GM12878 (cell line): Measurements from ENCODE around the gene PLEKHG4B. TPM values are rescaled to one million over a fixed set of nuclear protein-coding genes. Genes with fewer than 3 reads are reported as not detected.

Source experiments
- ATAC-seq: fragments of 200-7000 bp; cut with Tn5 transposase; 3 replicates; pipeline ENCODE4 v1.9.1; 2020; ENCODE audit warnings: mild to moderate bottlenecking, moderate library complexity
- BruUV-seq: library from RNA; stranded (reverse); fragments of 400-500 nt; replicated peaks from 2 replicates; lab custom pipeline; 2021; lab: Mats Ljungman, UMichigan
- CTCF ChIA-PET: fragments of 300-600 bp; sonication (Branson Sonifier 250); formaldehyde crosslinking; extraction: SDS; loops from one replicate; lab custom pipeline; 2021; ENCODE audit warnings: inconsistent platforms; lab: Yijun Ruan, JAX
- POLR2A ChIA-PET: fragments of 350-600 bp; formaldehyde crosslinking; extraction: SDS; loops from one replicate; lab custom pipeline; 2021; ENCODE audit warnings: inconsistent platforms; lab: Charles Lee
- RAD21 ChIA-PET: fragments of 300-600 bp; sonication (Branson Sonifier 250); formaldehyde crosslinking; loops from one replicate; lab custom pipeline; 2023; ENCODE audit warnings: antibody characterized with exemption; ENCODE audit not compliant: unreplicated experiment; lab: Charles Lee
- SMC1A ChIA-PET: fragments of 300-600 bp; sonication (Branson Sonifier 250); formaldehyde crosslinking; loops from one replicate; lab custom pipeline; 2023; ENCODE audit not compliant: unreplicated experiment, uncharacterized antibody; lab: Charles Lee
- DNase-seq: peaks from one replicate; pipeline ENCODE4 v3.0.0-alpha.2; 2011; ENCODE audit warnings: low read depth, low spot score
- FAIRE-seq: peaks from 3 replicates; lab custom pipeline; 2011; peaks lifted over from hg19 to GRCh38; lab: Jason Lieb, UNC
- H2AFZ ChIP-seq: 2 replicates; pipeline ENCODE4 v1.6.0; 2011; ENCODE audit warnings: low read depth, low read length, control low read depth; ENCODE audit not compliant: control insufficient read depth
- H3K27ac ChIP-seq: 2 replicates; pipeline ENCODE4 v1.5.1; 2011; ENCODE audit warnings: control low read depth; ENCODE audit not compliant: control insufficient read depth, insufficient read depth
- H3K27me3 ChIP-seq, 2 experiments: replicated peaks in 1 of 2; 2 replicates each; pipeline versions ENCODE4 v1.6.0 to v1.6.1; 2011; ENCODE audit warnings: low read length in 1 of 2; ENCODE audit not compliant: control insufficient read depth in 2 of 2, insufficient read depth in 2 of 2
- H3K36me3 ChIP-seq, 2 experiments: 2 replicates each; pipeline ENCODE4 v1.5.1; 2011; ENCODE audit warnings: low read length in 1 of 2; ENCODE audit not compliant: control insufficient read depth in 2 of 2, insufficient read depth in 2 of 2
- H3K4me1 ChIP-seq: 2 replicates; pipeline ENCODE4 v1.6.1; 2011; ENCODE audit warnings: mild to moderate bottlenecking, low read length, moderate library complexity, mixed read lengths; ENCODE audit not compliant: control insufficient read depth, insufficient read depth
- H3K4me2 ChIP-seq: 2 replicates; pipeline ENCODE4 v1.6.0; 2011; ENCODE audit warnings: control low read depth; ENCODE audit not compliant: control insufficient read depth, insufficient read depth
- H3K4me3 ChIP-seq: fragments of 200-600 bp; sonication (generic); 2 replicates; pipeline ENCODE4 v1.5.1; 2016
- H3K79me2 ChIP-seq: 2 replicates; pipeline ENCODE4 v1.6.0; 2011; ENCODE audit warnings: low read length; ENCODE audit not compliant: control insufficient read depth, insufficient read depth
- H3K9ac ChIP-seq: 2 replicates; pipeline ENCODE4 v1.8.0; 2011; ENCODE audit warnings: low read length, control low read depth, mixed read lengths; ENCODE audit not compliant: control insufficient read depth, insufficient read depth
- H3K9me3 ChIP-seq: replicated peaks from 3 replicates; pipeline ENCODE4 v1.5.1; 2011; ENCODE audit warnings: mild to moderate bottlenecking, low read length; ENCODE audit not compliant: control insufficient read depth, insufficient read depth
- H4K20me1 ChIP-seq: 2 replicates; pipeline ENCODE4 v1.6.0; 2011; ENCODE audit not compliant: control insufficient read depth, insufficient read depth
- ATF3 ChIP-seq: IDR thresholded peaks from 2 replicates; pipeline ENCODE4 v1.6.1; 2011; ENCODE audit warnings: low read depth, mild to moderate bottlenecking, low read length, moderate library complexity, borderline replicate concordance; ENCODE audit errors: extremely low read depth
- BRCA1 ChIP-seq: IDR thresholded peaks from 2 replicates; pipeline ENCODE4 v1.6.1; 2011; ENCODE audit warnings: low read depth, low read length, improper control_type of control experiment
- CREB1 ChIP-seq: IDR thresholded peaks from 2 replicates; pipeline ENCODE4 v1.6.1; 2012; ENCODE audit warnings: low read depth, mild to moderate bottlenecking, inconsistent platforms
- ELK1 ChIP-seq: IDR thresholded peaks from 2 replicates; pipeline ENCODE4 v1.6.1; 2012; ENCODE audit warnings: low read depth, low read length, improper control_type of control experiment
- FOXK2 ChIP-seq: fragments of 450-650 bp; IDR thresholded peaks from 2 replicates; pipeline ENCODE4 v1.6.1; 2017; ENCODE audit warnings: mild to moderate bottlenecking, moderate library complexity
- HCFC1 ChIP-seq: fragments of 150-350 bp; IDR thresholded peaks from 2 replicates; pipeline ENCODE4 v1.6.1; 2014; ENCODE audit warnings: low read length
- HDGF ChIP-seq: fragments of 450-650 bp; IDR thresholded peaks from 2 replicates; pipeline ENCODE4 v1.6.1; 2016; ENCODE audit warnings: antibody characterized with exemption
- NBN ChIP-seq: fragments of 450-650 bp; IDR thresholded peaks from 2 replicates; pipeline ENCODE4 v1.6.1; 2016
- NFIC ChIP-seq: IDR thresholded peaks from 2 replicates; pipeline ENCODE4 v1.6.1; 2012; ENCODE audit warnings: low read depth, mild to moderate bottlenecking, inconsistent platforms, low read length, moderate library complexity
- NKRF ChIP-seq: fragments of 450-650 bp; conservative IDR thresholded peaks from 2 replicates; pipeline ENCODE4 v1.6.1; 2017; ENCODE audit warnings: mild to moderate bottlenecking, moderate library complexity
- NR2C1 ChIP-seq: fragments of 450-650 bp; IDR thresholded peaks from 2 replicates; pipeline ENCODE4 v1.6.1; 2017; ENCODE audit warnings: antibody characterized with exemption, mild to moderate bottlenecking, moderate library complexity
- PAX5 ChIP-seq: IDR thresholded peaks from 2 replicates; pipeline ENCODE4 v1.6.1; 2011; ENCODE audit warnings: low read depth, low read length, borderline replicate concordance
- POU2F2 ChIP-seq: IDR thresholded peaks from 3 replicates; pipeline ENCODE4 v1.6.1; 2011; ENCODE audit warnings: low read depth, mild to moderate bottlenecking, low read length, borderline replicate concordance
- RELB ChIP-seq: fragments of 450-650 bp; IDR thresholded peaks from 2 replicates; pipeline ENCODE4 v1.6.1; 2017; ENCODE audit warnings: low read depth, mild to moderate bottlenecking, moderate library complexity
- RUNX3 ChIP-seq: IDR thresholded peaks from 2 replicates; pipeline ENCODE4 v1.6.1; 2012; ENCODE audit warnings: low read length, inconsistent platforms
- SIX5 ChIP-seq: IDR thresholded peaks from 2 replicates; pipeline ENCODE4 v1.6.1; 2011; ENCODE audit warnings: mild to moderate bottlenecking, low read depth, low read length, moderate library complexity; ENCODE audit not compliant: severe bottlenecking
- SMAD1 ChIP-seq: fragments of 450-650 bp; IDR thresholded peaks from 2 replicates; pipeline ENCODE4 v1.6.1; 2018; ENCODE audit warnings: mild to moderate bottlenecking, low read depth; ENCODE audit not compliant: partially characterized antibody
- SUPT20H ChIP-seq: IDR thresholded peaks from 2 replicates; pipeline ENCODE4 v1.6.1; 2011; ENCODE audit warnings: low read depth, mild to moderate bottlenecking, low read length, moderate library complexity, borderline replicate concordance; ENCODE audit not compliant: control insufficient read depth
- TARDBP ChIP-seq: IDR thresholded peaks from 2 replicates; pipeline ENCODE4 v1.6.1; 2016; ENCODE audit warnings: borderline replicate concordance
- YBX1 ChIP-seq: fragments of 450-650 bp; IDR thresholded peaks from 2 replicates; pipeline ENCODE4 v1.6.1; 2016; ENCODE audit warnings: antibody characterized with exemption
- ZNF207 ChIP-seq: fragments of 450-650 bp; IDR thresholded peaks from 2 replicates; pipeline ENCODE4 v1.6.1; 2014; ENCODE audit warnings: antibody characterized with exemption, mild to moderate bottlenecking, borderline replicate concordance
- ZNF217 ChIP-seq: fragments of 450-650 bp; IDR thresholded peaks from 2 replicates; pipeline ENCODE4 v1.6.1; 2017; ENCODE audit warnings: antibody characterized with exemption, mild to moderate bottlenecking
- WGBS: methylation state at CpG from one replicate; pipeline ENCODE4 v1.1.6; 2016; ENCODE audit warnings: low lambda C conversion rate; ENCODE audit not compliant: insufficient replicate concordance, insufficient coverage; ENCODE audit errors: missing lambda C conversion rate; 5-methylcytosine and 5-hydroxymethylcytosine counted together
- in situ Hi-C: fragments of 300-500 bp; cut with MboI; formaldehyde crosslinking; loops from 9 replicates; pipeline ENCODE4 v1.14.3; 2018; ENCODE audit warnings: mixed read lengths
- intact Hi-C: fragments of 100-400 bp; cut with micrococcal nuclease; formaldehyde crosslinking; loops from one replicate; pipeline ENCODE4 v1.14.2; 2022; ENCODE audit not compliant: unreplicated experiment
- polyA plus RNA-seq, 11 experiments: library from polyadenylated mRNA; depleted of rRNA in 4 of 11; unstranded in 6 of 11; stranded (reverse) in 5 of 11; fragments of >200 nt; fragmentation: Nextera tagmentation in 4 of 11; fragmentation: Illumina TruSeq in 1 of 11; extraction: Ambion mirVana in 4 of 11; extraction: Trizol in 1 of 11; gene quantifications; 1 replicate in 1 of 11; 2 replicates in 10 of 11; pipeline versions ENCODE4 v1.2.1 to v1.2.3, GENCODE V29; 2011 to 2016; ENCODE audit warnings: inconsistent platforms in 2 of 11, missing spikeins in 2 of 11, low read depth in 1 of 11
- total RNA-seq, 4 experiments: library from RNA; depleted of rRNA in 3 of 4; stranded (reverse); fragments of >200 nt in 3 of 4; fragmentation: Illumina TruSeq in 1 of 4; extraction: Trizol in 1 of 4; gene quantifications; 2 replicates each; pipeline versions ENCODE4 v1.2.1 to v1.2.3, GENCODE V29; 2013 to 2021

Gene PLEKHG4B
- total and polyA plus RNA-seq, 10 of the 15 experiments (the other 5 are each of a cell fraction or from before 2014, with no cell fraction given), result under 0.01 to 0.05 (median 0.01) TPM; not detected in 6

- TF ChIP-seq RELB (no peak), SUPT20H (no peak), ELK1 (no peak), NR2C1 (no peak), TARDBP (no peak), YBX1 (no peak), BRCA1 (no peak), RUNX3 (no peak), ZNF207 (no peak), NFIC (no peak), HCFC1 (no peak), CREB1 (no peak)
- TF ChIP-seq, all 136 proteins: peak for 0
Observed at GRCh38 chr5:181566-181965, 89.6 kb downstream of the PLEKHG4B start (continued).

GRCh38 chr5:182126-182525 is 90.2 kb downstream of the PLEKHG4B start:
- no peak overlapping the region for H3K4me2 ChIP-seq
- ATAC-seq, result no peak
- H3K27ac ChIP-seq, result no peak overlapping the region
- ChIA-PET CTCF (no interaction called here), SMC1A (no interaction called here), POLR2A (no interaction called here), RAD21 (no interaction called here)
- H3K36me3 ChIP-seq, result no peaks in the 10 kb centered on the region
- TF ChIP-seq ZNF217, result no peak
- TF ChIP-seq POU2F2, result no peak
- TF ChIP-seq SMAD1, result no peak
- TF ChIP-seq ATF3, result no peak
- no peak for TF ChIP-seq SIX5
- TF ChIP-seq HDGF, result no peak
- TF ChIP-seq NKRF, result no peak
- no peak for TF ChIP-seq PAX5
- no peak for TF ChIP-seq NBN
- TF ChIP-seq FOXK2, result no peak
- no peak overlapping the region for H3K4me3 ChIP-seq
- FAIRE-seq, result no peak
- no peaks in the 10 kb centered on the region for H3K9me3 ChIP-seq
- no peaks in the 10 kb centered on the region for H3K79me2 ChIP-seq
- no peak overlapping the region for H3K9ac ChIP-seq
- DNase-seq, result no peak
- no peak overlapping the region for H2AFZ ChIP-seq
- no peaks in the 10 kb centered on the region for H3K4me1 ChIP-seq
- in situ Hi-C loops, result no loop called here
- no TSS peak for BruUV-seq
- no peaks in the 10 kb centered on the region for H4K20me1 ChIP-seq
- intact Hi-C loops, result no loop called here
- 51% methylated on average over 12 of the region's 12 CpGs for WGBS
- H3K27me3 ChIP-seq, result no peaks in the 10 kb centered on the region; a peak in 2 of 4 replicates
